IPS-NIHi7 (cell line): Measurements from ENCODE around the gene OR1F1.
A peak's percentile ranks its signal among the peaks of the same experiment; 100 is the strongest.
"Not testable (repeated sequence)": the region's sequence is repeated elsewhere in the genome, so short reads cannot be mapped to it uniquely, and the experiment has no call there.

ENCODE experiments used
- DNase-seq: peaks from one replicate; pipeline ENCODE4 v3.0.0; 2012; ENCODE audit warnings: mixed read lengths; ENCODE audit errors: extremely low spot score

The OR1F1 gene

DNA sequence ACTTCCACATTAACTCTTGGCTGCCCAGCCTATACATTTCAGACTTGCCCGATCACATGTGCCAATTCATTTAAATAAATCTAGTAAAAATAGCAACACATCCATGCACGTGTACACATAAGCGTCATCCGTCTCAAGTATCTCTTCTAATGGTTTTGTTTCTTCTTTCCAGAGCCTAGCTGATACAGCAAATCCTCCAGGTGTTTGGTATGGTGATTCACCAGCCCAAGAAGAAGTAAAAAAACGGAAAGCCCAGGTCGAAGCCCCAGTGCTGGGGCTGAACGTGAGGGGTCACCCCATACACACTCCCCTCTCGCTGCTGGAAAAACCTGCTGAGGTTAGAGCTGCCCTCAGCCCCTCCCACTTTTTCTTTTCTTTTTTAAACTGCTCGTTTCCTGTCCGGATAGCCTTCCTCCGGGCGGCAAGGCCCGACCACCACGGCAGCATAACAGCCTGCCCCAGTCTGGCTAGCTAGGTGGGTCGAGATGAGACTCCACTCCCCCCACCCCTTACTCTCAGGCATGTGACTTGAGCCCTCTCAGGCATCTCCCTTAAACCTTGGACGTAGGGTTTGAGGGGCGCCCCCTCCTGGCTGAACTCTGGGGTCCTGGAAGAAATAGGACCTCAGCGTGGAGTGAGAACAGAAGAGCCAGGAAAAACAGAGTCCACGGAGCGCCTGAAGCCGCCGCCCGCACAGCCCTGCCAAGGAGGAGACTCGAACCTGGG is 13.9 kb upstream of the OR1F1 start:
- no peak for DNase-seq

DNA sequence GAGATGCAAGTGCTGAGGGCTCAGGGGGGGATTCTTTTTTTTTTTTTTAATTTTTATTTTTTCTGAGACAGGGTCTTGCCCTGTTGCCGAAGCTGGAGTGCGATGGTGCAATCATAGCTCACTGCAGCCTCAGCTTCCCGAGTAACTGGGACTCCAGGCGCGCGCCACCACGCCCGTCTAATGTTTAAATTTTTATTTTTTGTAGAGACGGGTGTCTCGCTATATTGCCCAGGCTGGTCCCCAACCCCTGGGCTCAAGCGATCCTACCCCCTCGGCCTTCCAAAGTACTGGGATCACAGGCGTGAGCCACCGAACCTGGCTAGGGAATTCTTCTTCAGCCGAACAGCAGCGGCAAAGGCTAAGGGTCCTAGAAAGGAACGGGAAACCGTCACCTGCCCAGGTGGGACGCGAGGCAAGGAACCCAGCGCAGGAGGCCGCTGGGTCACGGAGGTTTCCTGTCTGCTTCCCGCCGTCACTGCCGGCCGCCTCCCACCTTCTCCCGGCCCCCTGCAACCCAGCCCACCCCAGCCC is 13.3 kb upstream of the OR1F1 start:
- DNase-seq = no peak

DNA sequence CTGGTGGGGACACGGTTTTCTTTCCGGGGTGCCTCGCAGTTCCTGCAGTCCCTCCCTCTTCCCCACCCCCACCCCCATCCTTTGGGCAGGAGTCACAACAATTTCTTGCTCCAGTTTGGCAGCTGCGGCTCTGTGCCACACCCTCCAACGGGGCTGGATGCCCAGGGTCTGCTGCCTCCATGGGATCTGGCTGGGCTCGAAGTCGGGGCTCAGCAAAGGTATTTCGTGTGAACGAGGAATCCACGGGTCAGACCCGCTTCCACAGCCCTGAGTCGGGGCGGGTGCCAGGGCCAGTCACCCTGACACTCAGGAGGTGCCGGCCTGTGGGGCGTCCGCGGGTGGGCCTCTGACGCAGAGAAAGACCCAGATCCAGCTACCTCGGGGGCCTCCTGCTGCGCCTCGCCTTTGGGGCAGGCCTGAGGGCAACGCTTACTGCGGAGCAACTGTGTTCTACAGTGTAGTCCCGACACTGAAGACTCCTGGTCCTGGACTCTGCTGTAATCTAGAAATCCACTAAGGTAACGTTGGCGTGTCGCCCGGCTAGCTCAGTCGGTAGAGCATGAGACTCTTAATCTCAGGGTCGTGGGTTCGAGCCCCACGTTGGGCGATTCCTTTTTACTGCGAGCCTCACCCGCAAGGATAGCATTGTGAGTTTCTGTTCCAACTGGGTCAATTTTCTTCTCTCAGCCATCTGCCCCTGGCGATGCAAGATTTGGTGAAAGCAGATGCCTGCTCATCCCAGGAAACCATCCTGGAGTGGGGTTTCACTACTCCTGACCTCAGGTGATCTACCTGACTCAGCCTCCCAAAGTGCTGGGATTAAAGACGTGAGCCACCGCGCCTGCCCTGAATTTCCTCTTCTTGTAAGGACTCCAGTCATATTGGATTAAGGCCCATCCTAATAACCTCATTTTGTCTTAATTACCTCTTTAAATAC is 12.6 kb upstream of the OR1F1 start:
- DNase-seq = no peak

DNA sequence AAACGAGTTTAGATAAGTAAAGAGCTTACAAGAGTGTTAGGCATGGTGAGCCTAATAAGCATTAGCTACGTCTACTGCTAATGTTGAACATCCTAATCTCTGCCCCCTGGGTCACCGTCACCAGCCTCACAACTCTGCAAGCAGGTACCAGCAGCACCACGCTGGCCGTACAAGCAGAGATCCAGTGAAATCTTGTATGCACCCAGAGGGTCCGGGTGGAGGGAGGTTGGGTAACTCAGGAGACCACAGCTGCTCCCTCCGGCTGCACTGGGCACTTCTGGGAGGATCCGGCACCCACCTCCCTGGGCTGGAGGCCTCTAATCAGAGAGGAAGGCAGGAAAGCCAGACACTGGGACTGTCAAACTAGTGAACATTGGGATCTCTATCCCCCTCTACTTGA is 8.4 kb upstream of the OR1F1 start:
- DNase-seq = no peak

DNA sequence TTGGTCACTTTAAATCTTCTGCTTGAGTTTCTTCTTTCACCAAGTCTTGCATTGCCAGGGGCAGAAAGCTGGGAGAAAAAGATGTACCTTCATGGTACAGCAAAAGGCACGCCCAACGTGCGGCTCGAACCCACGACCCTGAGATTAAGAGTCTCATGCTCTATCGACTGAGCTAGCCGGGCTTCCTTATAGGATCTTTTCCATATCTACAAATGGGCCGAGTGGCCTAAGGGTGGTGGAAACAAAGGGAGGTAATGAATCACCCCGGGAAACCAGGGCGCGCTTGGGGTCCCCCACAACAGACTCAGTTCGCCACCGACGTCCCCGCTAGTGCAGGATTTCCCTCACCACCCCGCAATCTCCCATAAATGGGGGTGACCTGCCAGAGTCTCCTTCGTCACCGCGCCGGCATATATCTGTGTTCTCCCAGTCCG is 7.5 kb upstream of the OR1F1 start:
- DNase-seq = no peak

DNA sequence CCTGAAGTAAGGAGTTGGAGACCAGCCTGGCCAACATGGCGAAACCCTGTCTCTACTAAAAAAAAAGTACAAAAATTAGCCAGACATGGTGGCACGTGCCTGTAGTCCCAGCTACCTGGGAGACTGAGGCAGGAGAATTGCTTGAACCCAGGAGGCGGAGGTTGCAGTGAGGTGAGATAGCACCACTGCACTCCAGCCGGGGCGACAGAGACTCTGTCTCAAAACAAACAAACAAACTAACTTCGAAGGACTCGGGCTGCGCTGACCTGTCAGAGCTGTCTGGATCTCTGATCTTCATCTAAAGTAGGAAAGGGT is 5.8 kb upstream of the OR1F1 start:
- not testable (repeated sequence) for DNase-seq

DNA sequence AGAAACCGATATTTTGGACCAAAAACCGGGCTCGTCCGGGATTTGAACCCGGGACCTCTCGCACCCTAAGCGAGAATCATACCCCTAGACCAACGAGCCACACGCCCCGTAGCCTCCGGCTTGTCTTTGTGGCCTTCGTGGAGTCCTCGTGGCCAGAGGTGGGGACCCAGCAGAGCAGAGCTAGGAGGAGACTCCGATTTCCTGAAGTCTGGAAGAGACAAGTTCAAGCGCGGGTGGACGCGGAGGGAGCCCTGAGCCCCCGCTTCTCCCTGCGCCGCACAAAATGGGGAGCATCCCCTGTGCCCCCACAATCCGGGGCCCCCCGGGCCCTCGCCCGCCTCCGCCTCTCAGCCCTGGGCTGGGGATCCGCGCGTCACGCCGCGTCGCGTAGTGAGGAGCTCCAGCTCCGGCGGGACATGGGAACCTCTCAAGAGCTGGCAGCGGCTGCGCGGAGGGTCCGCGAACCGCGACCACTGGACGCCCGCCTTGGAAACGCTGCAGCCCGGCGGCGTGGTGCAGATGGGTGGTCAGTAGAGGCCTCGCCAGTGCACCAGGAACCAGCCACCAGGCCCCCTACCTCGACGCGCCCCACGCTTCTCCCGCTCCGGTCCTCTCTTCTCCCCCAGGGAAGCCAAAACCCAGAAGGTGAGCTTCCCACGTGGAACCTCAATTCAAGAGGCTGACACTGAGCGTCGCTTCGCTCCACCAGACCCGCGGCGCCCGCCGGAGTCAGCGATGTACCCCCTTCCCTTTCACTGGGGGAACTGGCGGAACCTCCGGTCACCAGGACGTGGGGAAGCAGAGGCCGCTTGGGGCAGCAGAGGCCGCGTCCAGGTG is 5.2 kb upstream of the OR1F1 start:
- peak; percentile 51 for DNase-seq

DNA sequence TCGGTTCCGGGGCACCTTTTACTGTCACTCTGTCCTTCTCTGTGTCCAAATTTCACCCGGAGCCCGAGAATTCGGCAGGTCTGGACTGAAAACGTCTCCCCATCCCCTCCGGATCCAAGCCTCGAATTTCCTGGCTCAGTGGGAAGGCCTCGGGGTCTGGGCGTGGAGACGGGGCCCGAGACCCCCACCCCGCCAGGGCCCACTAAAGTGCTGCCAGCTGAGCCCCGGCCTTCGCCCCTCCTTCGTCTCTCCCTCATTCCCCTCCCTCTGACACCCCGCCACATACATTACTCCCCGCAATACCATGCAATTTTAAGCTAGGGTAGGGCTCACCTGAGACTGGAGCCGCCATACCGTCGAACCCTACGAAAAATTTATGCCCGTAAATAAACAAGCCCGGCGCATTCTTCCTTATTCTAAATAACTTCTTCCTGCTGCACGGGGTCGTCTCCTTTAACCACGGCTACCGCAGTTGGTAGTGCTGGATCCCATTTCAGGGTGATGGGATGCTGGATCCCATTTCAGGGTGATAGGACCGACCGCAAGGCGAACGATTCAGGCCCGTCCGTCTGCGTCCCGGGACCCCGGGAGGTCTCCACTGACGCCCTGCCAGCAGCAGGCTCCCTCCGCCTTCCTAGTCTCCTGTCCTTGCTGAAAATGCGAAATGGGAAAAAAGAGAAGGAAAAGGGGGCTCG is 4.4 kb upstream of the OR1F1 start:
- DNase-seq = no peak

DNA sequence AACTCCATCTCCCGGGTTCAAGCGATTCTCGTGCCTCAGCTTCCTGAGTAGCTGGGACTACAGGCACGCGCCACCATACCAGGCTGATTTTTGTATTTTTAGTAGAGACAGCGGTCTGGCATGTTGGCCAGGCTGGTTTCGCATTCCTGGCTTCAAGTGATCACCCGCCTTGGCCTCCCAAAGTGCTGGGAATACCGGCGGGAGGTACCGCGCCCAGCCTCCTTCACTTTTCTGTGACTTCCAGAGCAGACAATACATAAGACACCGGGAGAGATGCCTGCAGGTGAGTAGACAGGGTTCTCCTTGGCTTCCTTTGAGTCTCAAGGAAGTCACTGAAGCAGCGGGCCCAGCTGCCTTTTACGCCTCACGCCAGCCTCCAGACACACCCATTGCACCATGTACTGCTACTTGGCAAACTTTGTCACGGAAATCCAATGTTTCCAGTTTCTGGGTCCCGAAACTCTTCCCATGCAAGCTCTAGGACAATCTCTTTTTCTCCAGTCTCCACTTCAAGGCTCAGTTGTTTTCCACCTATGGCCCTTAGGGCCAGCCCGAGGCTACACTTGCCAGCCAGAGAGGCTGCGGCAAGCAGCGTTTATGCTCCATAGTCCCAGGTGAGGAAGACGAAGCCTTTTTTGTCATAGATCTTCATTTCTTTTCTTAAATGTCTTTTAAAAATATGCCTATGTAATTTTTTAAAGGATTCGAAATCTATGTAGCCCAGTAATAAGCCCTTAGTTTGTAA is 886 bp upstream of the OR1F1 start:
- DNase-seq = no peak

DNA sequence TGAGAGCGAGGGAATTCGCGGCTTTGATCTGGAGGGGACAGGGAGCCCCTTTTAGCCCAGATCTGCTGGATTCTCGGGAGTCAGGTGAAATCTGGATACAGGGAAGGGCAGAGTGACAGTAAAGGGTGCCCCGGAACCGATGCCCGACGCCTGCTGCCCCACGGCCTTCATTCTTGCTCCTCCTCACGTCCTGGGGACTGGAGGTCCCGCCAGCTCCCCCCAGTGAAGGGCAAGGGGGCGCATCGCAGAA is 596 bp downstream of the OR1F1 start:
- no peak for DNase-seq

DNA sequence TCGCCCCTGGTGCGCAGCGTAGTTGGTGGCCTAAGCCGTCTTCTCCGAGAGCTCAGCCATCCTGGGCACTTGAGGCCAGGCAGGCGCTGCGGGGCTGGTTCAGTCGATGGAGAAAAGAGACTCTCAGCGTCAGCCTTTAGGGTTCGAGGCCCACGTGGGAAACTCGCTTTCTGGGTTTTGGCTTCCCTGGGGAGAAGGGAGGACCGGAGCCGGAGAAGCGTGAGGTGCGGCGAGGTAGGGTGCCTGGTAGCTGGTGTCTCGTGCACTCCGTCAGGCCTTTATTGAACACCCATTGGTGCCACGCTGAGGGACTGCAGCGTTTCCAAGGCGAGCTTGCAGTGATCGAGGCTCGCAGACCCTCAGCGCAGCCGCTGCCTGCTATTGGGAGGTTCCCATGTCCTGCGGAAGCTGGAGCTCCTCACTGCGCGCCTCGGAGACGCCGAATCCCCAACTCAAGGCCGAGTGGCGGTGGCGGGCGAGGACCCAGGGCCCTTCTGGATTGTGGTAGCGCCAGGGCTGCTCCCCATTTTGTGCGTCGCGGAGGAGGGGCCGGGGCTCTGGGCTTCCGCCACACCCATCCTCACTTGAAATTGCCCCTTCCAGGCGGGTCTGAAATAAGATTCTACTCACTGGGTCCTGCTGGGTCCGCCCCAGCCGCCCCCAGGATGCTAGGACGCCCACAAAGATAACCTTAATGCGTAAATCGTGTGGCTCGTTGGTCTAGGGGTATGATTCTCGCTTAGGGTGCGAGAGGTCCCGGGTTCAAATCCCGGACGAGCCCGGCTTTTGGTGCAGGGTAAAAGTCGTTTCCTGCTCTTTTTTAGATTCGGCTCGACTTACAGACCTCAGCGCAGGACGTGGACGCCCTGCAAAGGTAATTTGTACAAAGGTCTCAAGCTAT is 1.2 kb downstream of the OR1F1 start:
- peak; percentile 49 for DNase-seq

DNA sequence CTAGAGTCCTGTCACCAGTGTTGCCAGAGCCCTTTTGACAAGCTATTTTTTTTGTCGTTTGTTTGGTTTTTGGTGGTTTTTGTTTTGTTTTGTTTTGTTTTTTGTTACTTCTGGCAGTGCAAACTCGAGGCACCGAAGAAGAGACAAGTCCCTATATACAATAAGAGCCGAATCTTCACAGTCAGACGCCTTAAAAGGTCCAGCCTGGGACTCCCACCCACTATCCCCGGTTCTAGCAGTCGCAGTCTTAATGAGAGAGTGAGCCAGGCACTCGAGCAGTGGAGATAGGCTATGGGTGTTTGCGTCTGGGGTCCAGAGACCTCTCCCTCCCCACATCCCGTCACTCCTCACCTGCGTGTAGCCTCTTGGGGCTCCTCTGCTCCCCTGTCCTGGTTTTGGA is 1.9 kb downstream of the OR1F1 start:
- DNase-seq = no peak

DNA sequence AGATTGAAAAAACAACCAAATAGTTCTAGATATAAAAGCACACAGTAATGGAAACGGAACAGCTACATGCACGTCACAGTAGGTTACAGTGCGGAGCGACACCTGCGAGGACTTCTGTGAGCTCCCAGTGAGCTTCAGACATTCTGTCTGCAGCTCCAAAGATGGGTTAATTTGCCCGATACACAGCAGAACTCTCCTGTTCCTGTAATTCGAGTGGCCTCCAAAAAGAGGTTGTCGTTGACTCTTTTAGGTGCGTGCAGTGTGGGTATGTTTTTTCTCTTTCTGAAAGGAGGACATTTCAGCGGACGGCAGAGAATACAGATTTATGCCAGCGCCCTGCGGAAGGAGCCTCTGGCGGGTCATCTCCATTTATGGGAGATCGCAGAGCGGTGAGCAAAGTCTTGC is 2.9 kb downstream of the OR1F1 start:
- DNase-seq = no peak

DNA sequence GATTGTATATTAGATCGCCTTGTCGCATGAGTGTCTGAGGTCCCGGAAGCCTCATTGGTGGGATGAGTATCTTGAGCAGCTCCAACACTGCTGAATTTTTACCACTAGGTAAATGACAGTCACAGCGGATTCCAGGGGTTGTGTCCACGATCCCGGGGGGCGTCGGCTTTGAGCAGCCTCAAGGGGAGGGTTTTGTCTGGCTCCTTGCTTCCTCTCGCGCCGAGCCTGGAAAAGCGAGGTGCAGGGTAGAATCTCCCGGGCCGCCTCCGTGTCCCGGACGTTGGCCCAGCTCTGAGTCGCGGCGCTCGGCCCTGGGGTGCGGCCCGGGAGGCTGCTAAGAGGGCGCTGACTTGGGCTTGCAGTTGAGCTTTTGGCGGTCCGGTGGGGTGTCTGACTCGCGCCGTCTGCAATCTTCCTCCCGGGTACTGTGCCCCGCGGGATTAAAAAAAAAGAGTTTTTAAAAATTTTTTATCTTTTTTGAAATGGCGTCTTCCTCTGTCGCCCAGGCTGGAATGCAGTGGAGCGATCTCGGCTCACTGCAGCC is 4.5 kb downstream of the OR1F1 start:
- DNase-seq = no peak

DNA sequence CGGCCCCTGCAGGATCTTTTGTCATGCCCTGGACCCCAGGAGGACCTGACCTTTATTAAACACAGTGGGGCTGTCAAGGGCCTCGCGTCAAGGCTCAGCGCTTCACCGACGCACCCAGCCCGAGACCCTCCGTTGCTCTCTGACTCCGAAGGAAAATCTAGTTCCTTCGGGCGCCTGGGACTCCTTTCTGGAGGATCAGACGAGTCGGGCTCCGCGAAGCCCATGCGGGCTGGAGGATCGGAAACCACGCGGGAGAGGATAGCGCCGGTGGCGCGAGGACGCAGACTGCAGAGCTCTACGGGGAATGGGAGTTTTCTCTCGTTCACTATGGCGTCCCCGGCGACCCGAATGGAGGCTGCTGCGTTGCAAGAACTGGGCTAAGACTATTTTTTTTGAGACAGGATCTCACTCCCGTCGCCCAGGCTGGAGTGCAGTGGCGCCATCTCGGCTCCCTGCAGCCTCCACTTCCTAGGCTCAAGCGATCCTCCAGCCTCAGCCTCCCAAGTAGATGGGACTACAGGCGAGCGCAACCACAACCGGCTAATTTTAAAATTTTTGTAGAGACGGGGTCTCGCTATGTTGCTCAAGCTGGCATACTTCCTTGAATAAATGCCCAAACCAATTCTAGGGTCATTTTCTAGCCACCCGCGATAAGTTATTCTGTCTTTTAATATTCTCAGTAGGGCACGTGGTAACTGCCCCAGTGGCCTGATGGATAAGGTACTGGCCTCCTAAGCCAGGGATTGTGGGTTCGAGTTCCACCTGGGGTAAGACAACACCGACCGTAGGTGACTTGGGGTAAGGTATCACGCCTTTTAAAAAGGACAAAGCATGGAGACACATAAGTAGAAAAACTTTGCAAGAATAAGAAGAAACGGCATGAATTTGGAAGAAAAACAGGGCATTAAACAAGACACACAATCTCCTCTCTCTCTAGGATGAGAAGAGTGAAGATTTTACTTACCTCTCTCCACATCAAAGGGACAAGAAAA is 5.5 kb downstream of the OR1F1 start:
- DNase-seq = no peak

DNA sequence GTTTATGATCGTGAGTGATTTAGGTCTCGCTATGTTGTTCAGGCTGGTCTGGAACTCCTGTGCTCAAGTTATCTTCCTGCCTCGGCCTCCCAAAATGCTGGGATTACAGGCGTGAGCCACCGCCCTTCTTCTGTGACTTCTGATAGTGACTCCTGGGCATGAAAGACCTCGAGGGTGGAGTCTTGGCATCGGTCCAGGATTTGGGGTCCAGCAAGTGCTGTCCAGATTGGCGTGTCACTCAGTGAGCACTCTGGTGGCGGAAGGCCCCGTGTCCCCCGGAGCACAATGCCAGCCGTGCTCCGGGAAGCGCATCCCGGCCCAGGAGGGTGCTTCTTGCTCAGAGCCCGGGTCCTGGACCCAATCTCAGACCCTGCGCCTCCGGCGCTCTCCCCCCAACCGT is 6.8 kb downstream of the OR1F1 start:
- no peak for DNase-seq

DNA sequence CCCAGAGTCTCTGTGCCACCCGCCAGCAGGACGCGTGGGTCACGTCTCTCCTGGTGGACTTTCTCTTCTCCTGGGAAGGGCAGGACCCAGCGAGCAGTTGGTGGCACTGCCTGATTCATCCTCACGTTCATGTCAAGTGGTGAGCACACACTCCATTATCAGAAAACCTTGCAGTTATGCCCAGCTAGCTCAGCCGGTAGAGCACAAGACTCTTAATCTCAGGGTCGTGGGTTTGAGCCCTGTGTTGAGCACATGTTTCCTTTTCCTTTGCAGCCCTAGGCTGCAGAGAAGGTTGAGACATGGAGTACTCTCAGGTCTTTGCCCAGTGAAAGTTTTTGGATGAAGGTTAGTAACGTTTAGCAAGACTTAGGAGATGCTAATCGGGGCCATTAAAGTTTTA is 8.0 kb downstream of the OR1F1 start:
- DNase-seq = no peak

DNA sequence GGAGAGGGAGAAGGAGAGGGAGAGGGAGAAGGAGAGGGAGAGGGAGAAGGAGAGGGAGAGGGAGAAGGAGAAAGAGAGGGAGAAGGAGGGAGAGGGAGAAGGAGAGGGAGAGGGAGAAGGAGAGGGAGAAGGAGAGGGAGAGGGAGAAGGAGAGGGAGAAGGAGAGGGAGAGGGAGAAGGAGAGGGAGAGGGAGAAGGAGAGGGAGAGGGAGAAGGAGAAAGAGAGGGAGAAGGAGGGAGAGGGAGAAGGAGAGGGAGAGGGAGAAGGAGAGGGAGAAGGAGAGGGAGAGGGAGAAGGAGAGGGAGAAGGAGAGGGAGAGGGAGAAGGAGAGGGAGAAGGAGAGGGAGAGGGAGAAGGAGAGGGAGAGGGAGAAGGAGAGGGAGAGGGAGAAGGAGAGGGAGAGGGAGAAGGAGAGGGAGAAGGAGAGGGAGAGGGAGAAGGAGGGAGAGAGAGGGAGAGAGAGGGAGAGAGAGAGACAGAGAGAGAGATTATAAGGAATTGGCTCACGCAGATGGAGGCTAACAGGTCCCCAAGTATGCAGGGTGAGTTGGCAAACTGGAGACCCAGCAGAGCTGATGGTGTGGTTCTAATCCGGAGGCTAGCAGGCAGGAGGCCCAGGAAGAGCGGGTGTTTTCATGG is 9.8 kb downstream of the OR1F1 start:
- DNase-seq = not testable (repeated sequence)
